T-helper 17 cell (primary cell): ENCODE measurements around the gene THSD7A. TPM values are rescaled to one million over a fixed set of nuclear protein-coding genes. Genes with fewer than 3 reads are reported as not detected.

Source experiments
- ATAC-seq: fragments of 150-1000 bp; cut with Tn5 transposase; 2 replicates; pipeline ENCODE4 v1.10.0; 2021; ENCODE audit warnings: mild to moderate bottlenecking, moderate library complexity
- DNase-seq, 3 donors: peaks; one replicate each; pipeline versions ENCODE4 v3.0.0 to v3.0.0-alpha.2; 2020 to 2021
- H3K9me3 ChIP-seq: one replicate; pipeline ENCODE4 v1.7.0; 2013; ENCODE audit warnings: low read length, mild to moderate bottlenecking; ENCODE audit not compliant: control insufficient read depth, poor library complexity, severe bottlenecking
- H3K27ac Mint-ChIP-seq: one replicate; pipeline ENCODE4 v1.8.0; 2022; ENCODE audit warnings: mild to moderate bottlenecking, moderate library complexity, mixed read lengths
- H3K27me3 Mint-ChIP-seq: one replicate; pipeline ENCODE4 v1.8.0; 2022; ENCODE audit warnings: mixed read lengths
- H3K36me3 Mint-ChIP-seq: one replicate; pipeline ENCODE4 v1.8.0; 2022; ENCODE audit warnings: low read depth, mixed read lengths
- H3K4me1 Mint-ChIP-seq: one replicate; pipeline ENCODE4 v1.8.0; 2022; ENCODE audit warnings: mild to moderate bottlenecking, mixed read lengths
- H3K4me3 Mint-ChIP-seq: one replicate; pipeline ENCODE4 v1.8.0; 2022; ENCODE audit warnings: mild to moderate bottlenecking, moderate library complexity, mixed read lengths
- total RNA-seq, 4 donors: library from RNA in 2 of 4; stranded (reverse) in 2 of 4; gene quantifications; one replicate each; pipeline ENCODE4 v1.2.3 and lab custom pipeline; 2022 to 2026

The THSD7A gene
- total RNA-seq, 2 donors from 2014 or later = 0.07 TPM; not detected in 1

GRCh38 chr7:11795231-11795630 is 36.8 kb downstream of the THSD7A start:
- no peak overlapping the region for H3K27ac Mint-ChIP-seq
- no peak for DNase-seq
- no peaks in the 10 kb centered on the region for H3K9me3 ChIP-seq
- H3K36me3 Mint-ChIP-seq = no peaks in the 10 kb centered on the region
- H3K4me3 Mint-ChIP-seq = no peak overlapping the region
- ATAC-seq = no peak
- no peaks in the 10 kb centered on the region for H3K27me3 Mint-ChIP-seq
- no peaks in the 10 kb centered on the region for H3K4me1 Mint-ChIP-seq

- Mint-ChIP-seq H3K36me3 (no peaks in the 10 kb centered on the region), H3K4me3 (no peak overlapping the region), H3K4me1 (no peaks in the 10 kb centered on the region), H3K27me3 (no peaks in the 10 kb centered on the region), H3K27ac (no peak overlapping the region)
- no peak for DNase-seq
- no peaks in the 10 kb centered on the region for H3K9me3 ChIP-seq
- no peak for ATAC-seq
Observed at GRCh38 chr7:11792166-11792565, 39.8 kb downstream of the THSD7A start.

- no peaks in the 10 kb centered on the region for H3K9me3 ChIP-seq
- no peaks in the 10 kb centered on the region for H3K27me3 Mint-ChIP-seq
- H3K36me3 Mint-ChIP-seq = no peaks in the 10 kb centered on the region
- no peak overlapping the region for H3K4me3 Mint-ChIP-seq
- no peaks in the 10 kb centered on the region for H3K4me1 Mint-ChIP-seq
- ATAC-seq (no peak), DNase-seq (no peak)
- H3K27ac Mint-ChIP-seq = no peak overlapping the region
Observed at GRCh38 chr7:11788568-11788967, 43.4 kb downstream of the THSD7A start.

GRCh38 chr7:11787534-11787933 is 44.5 kb downstream of the THSD7A start:
- no peaks in the 10 kb centered on the region for H3K9me3 ChIP-seq
- no peaks in the 10 kb centered on the region for H3K27me3 Mint-ChIP-seq
- DNase-seq = no peak
- H3K4me3 Mint-ChIP-seq = no peak overlapping the region
- no peaks in the 10 kb centered on the region for H3K4me1 Mint-ChIP-seq
- H3K36me3 Mint-ChIP-seq = no peaks in the 10 kb centered on the region
- ATAC-seq = no peak
- H3K27ac Mint-ChIP-seq = no peak overlapping the region

GRCh38 chr7:11786186-11786585 is 45.8 kb downstream of the THSD7A start:
- Mint-ChIP-seq H3K4me1 (no peaks in the 10 kb centered on the region), H3K36me3 (no peaks in the 10 kb centered on the region), H3K4me3 (no peak overlapping the region), H3K27ac (no peak overlapping the region), H3K27me3 (no peaks in the 10 kb centered on the region)
- DNase-seq (no peak), ATAC-seq (no peak)
- no peaks in the 10 kb centered on the region for H3K9me3 ChIP-seq

- no peaks in the 10 kb centered on the region for H3K4me1 Mint-ChIP-seq
- no peaks in the 10 kb centered on the region for H3K36me3 Mint-ChIP-seq
- ATAC-seq (no peak), DNase-seq (no peak)
- no peaks in the 10 kb centered on the region for H3K27me3 Mint-ChIP-seq
- H3K9me3 ChIP-seq = no peaks in the 10 kb centered on the region
- no peak overlapping the region for H3K4me3 Mint-ChIP-seq
- no peak overlapping the region for H3K27ac Mint-ChIP-seq
Observed at GRCh38 chr7:11784769-11785536, 47.0 kb downstream of the THSD7A start.

GRCh38 chr7:11779864-11780674 is 51.9 kb downstream of the THSD7A start:
- Mint-ChIP-seq H3K27me3 (no peaks in the 10 kb centered on the region), H3K4me3 (no peak overlapping the region), H3K36me3 (no peaks in the 10 kb centered on the region), H3K4me1 (no peaks in the 10 kb centered on the region), H3K27ac (no peak overlapping the region)
- H3K9me3 ChIP-seq = no peaks in the 10 kb centered on the region
- ATAC-seq (no peak), DNase-seq (no peak)

GRCh38 chr7:11776039-11776438 is 56.0 kb downstream of the THSD7A start:
- no peak overlapping the region for H3K27ac Mint-ChIP-seq
- no peaks in the 10 kb centered on the region for H3K9me3 ChIP-seq
- H3K36me3 Mint-ChIP-seq = no peaks in the 10 kb centered on the region
- DNase-seq (no peak), ATAC-seq (no peak)
- no peak overlapping the region for H3K4me3 Mint-ChIP-seq
- H3K4me1 Mint-ChIP-seq = no peaks in the 10 kb centered on the region
- H3K27me3 Mint-ChIP-seq = no peaks in the 10 kb centered on the region

GRCh38 chr7:11775401-11775800 is 56.6 kb downstream of the THSD7A start:
- H3K36me3 Mint-ChIP-seq = no peaks in the 10 kb centered on the region

GRCh38 chr7:11768263-11768662 is 63.7 kb downstream of the THSD7A start:
- Mint-ChIP-seq H3K27ac (no peak overlapping the region), H3K36me3 (no peaks in the 10 kb centered on the region), H3K4me3 (no peak overlapping the region), H3K27me3 (no peaks in the 10 kb centered on the region), H3K4me1 (no peaks in the 10 kb centered on the region)
- ATAC-seq (no peak), DNase-seq (no peak)
- no peaks in the 10 kb centered on the region for H3K9me3 ChIP-seq

More at GRCh38 chr7:11775401-11775800, 56.6 kb downstream of the THSD7A start:
- ATAC-seq (no peak), DNase-seq (no peak)
- no peak overlapping the region for H3K27ac Mint-ChIP-seq
- H3K9me3 ChIP-seq = no peaks in the 10 kb centered on the region
- no peak overlapping the region for H3K4me3 Mint-ChIP-seq
- H3K27me3 Mint-ChIP-seq = no peaks in the 10 kb centered on the region
- no peaks in the 10 kb centered on the region for H3K4me1 Mint-ChIP-seq

GRCh38 chr7:11767148-11767547 is 64.8 kb downstream of the THSD7A start:
- no peak for ATAC-seq
- H3K9me3 ChIP-seq = no peaks in the 10 kb centered on the region
- Mint-ChIP-seq H3K27me3 (no peaks in the 10 kb centered on the region), H3K36me3 (no peaks in the 10 kb centered on the region), H3K4me1 (no peaks in the 10 kb centered on the region), H3K27ac (no peak overlapping the region), H3K4me3 (no peak overlapping the region)
- no peak for DNase-seq

- no peak overlapping the region for H3K4me3 Mint-ChIP-seq
- H3K27ac Mint-ChIP-seq = no peak overlapping the region
Observed at GRCh38 chr7:11760372-11760771, 71.6 kb downstream of the THSD7A start.

GRCh38 chr7:11758627-11759111 is 73.3 kb downstream of the THSD7A start:
- Mint-ChIP-seq H3K4me1 (no peaks in the 10 kb centered on the region), H3K27ac (no peak overlapping the region), H3K27me3 (no peaks in the 10 kb centered on the region), H3K4me3 (no peak overlapping the region), H3K36me3 (no peaks in the 10 kb centered on the region)
- no peak for DNase-seq
- no peaks in the 10 kb centered on the region for H3K9me3 ChIP-seq
- ATAC-seq = no peak

More at GRCh38 chr7:11760372-11760771, 71.6 kb downstream of the THSD7A start:
- Mint-ChIP-seq H3K36me3 (no peaks in the 10 kb centered on the region), H3K4me1 (no peaks in the 10 kb centered on the region), H3K27me3 (no peaks in the 10 kb centered on the region)
- ATAC-seq (no peak), DNase-seq (no peak)
- H3K9me3 ChIP-seq = no peaks in the 10 kb centered on the region
